ENCODE measurements around the gene TEX29.

Gene TEX29

GRCh38 chr13:111367340-111367739 lies 46.9 kb downstream of the TEX29 start:
- TF ChIP-seq CTCF (IDR thresholded peaks at IDR 0.05; ENCODE audit: poor library complexity, severe bottlenecking): no peak
- Histone ChIP-seq H3K27ac (ENCODE audit: poor library complexity, severe bottlenecking) (no peak overlapping the region), H3K4me3 (ENCODE audit: severe bottlenecking) (no peak overlapping the region), H3K27me3 (ENCODE audit: insufficient read depth, poor library complexity, severe bottlenecking) (no peaks in the 10 kb centered on the region), H3K4me1 (ENCODE audit: insufficient read depth, poor library complexity, severe bottlenecking) (no peaks in the 10 kb centered on the region), H3K36me3 (ENCODE audit: low read depth) (no peaks in the 10 kb centered on the region), H3K9me3 (ENCODE audit: severe bottlenecking) (no peaks in the 10 kb centered on the region)
- ATAC-seq (ENCODE audit: low read depth) (no peak), DNase-seq (ENCODE audit: low spot score) (no peak)

DNA sequence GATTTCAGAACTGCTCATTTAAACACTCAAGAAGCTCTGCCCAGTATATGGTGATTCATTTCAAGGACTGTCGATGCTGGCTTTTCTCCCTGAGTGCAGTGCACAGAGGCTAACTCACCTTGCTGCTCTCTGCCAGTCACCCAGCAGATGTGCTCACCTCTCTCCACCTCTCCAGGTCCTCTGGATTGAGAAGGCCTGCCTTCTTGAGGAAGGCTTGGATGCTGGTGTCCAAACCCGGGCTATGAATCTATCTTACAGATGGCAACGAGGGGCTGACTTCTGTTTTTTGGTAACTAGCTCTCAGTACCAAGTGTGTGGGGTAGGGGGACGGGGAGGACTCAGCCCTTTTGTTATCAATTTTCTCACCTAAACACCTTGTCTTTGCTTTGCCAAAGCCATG lies 47.6 kb downstream of the TEX29 start:
- Histone ChIP-seq H3K36me3 (ENCODE audit: low read depth) (no peaks in the 10 kb centered on the region), H3K27ac (ENCODE audit: poor library complexity, severe bottlenecking) (no peak overlapping the region), H3K27me3 (ENCODE audit: insufficient read depth, poor library complexity, severe bottlenecking) (no peaks in the 10 kb centered on the region), H3K4me1 (ENCODE audit: insufficient read depth, poor library complexity, severe bottlenecking) (no peaks in the 10 kb centered on the region), H3K4me3 (ENCODE audit: severe bottlenecking) (no peak overlapping the region), H3K9me3 (ENCODE audit: severe bottlenecking) (no peaks in the 10 kb centered on the region)
- TF ChIP-seq CTCF (IDR thresholded peaks at IDR 0.05; ENCODE audit: poor library complexity, severe bottlenecking): no peak
- DNase-seq (ENCODE audit: low spot score) (no peak), ATAC-seq (ENCODE audit: low read depth) (no peak)

DNA sequence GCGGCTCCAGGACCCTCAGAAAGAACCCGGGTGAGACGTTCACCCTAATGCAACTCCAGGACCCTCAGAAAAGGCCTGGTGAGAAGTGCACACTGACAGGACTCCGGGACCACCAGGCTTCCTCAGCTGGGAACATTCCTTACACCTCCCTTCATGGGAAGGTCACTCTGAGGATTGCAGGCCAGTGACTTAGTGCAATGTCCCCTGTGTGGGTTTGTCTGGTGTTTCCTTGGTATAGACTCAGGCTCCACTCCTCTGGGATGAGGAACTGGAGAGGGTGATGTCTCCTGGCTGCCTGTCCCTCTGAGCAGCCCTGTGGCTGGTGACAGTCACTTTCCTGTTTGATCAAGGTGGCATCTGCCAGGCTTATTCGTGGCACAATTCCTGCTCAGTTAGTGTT lies 49.7 kb downstream of the TEX29 start:
- Histone ChIP-seq H3K27me3 (ENCODE audit: insufficient read depth, poor library complexity, severe bottlenecking) (peaks cover 6% of the 10 kb centered on the region), H3K4me1 (ENCODE audit: insufficient read depth, poor library complexity, severe bottlenecking) (no peaks in the 10 kb centered on the region), H3K4me3 (ENCODE audit: severe bottlenecking) (no peak overlapping the region), H3K36me3 (ENCODE audit: low read depth) (no peaks in the 10 kb centered on the region), H3K27ac (ENCODE audit: poor library complexity, severe bottlenecking) (no peak overlapping the region), H3K9me3 (ENCODE audit: severe bottlenecking) (no peaks in the 10 kb centered on the region)
- DNase-seq (ENCODE audit: low spot score) (no peak), ATAC-seq (ENCODE audit: low read depth) (no peak)
- no peak for TF ChIP-seq CTCF (IDR thresholded peaks at IDR 0.05; ENCODE audit: poor library complexity, severe bottlenecking)

GRCh38 chr13:111370570-111371535 lies 50.4 kb downstream of the TEX29 start:
- no peak overlapping the region for H3K4me3 ChIP-seq (ENCODE audit: severe bottlenecking)
- H3K36me3 ChIP-seq (ENCODE audit: low read depth): no peaks in the 10 kb centered on the region
- TF ChIP-seq CTCF (IDR thresholded peaks at IDR 0.05; ENCODE audit: poor library complexity, severe bottlenecking): no peak
- ATAC-seq (ENCODE audit: low read depth) (no peak), DNase-seq (ENCODE audit: low spot score) (no peak)
- peaks cover 9% of the 10 kb centered on the region for H3K27me3 ChIP-seq (ENCODE audit: insufficient read depth, poor library complexity, severe bottlenecking)
- no peaks in the 10 kb centered on the region for H3K4me1 ChIP-seq (ENCODE audit: insufficient read depth, poor library complexity, severe bottlenecking)
- no peak overlapping the region for H3K27ac ChIP-seq (ENCODE audit: poor library complexity, severe bottlenecking)
- H3K9me3 ChIP-seq (ENCODE audit: severe bottlenecking): no peaks in the 10 kb centered on the region

DNA sequence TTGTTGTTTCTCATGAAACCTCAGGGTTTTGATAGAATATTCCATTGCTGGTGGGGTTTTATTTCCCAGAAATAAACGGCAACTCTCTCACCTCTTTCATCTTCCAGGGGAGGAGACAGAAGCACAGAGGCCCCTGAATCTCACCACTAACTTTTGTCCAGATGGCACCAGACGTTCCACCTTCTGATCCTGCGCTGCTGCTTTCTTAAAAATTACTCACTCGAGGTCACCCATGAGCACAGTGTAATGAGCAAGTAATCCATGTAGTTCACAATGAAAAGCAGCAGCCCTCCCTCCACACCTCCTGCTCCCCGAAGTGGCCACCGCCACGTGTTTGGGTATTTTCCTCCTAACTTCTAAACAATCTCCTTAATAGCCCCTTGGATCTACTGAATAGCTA lies 51.3 kb downstream of the TEX29 start:
- Histone ChIP-seq H3K27me3 (ENCODE audit: insufficient read depth, poor library complexity, severe bottlenecking) (peaks cover 15% of the 10 kb centered on the region), H3K9me3 (ENCODE audit: severe bottlenecking) (no peaks in the 10 kb centered on the region), H3K27ac (ENCODE audit: poor library complexity, severe bottlenecking) (no peak overlapping the region), H3K36me3 (ENCODE audit: low read depth) (no peaks in the 10 kb centered on the region), H3K4me1 (ENCODE audit: insufficient read depth, poor library complexity, severe bottlenecking) (no peaks in the 10 kb centered on the region), H3K4me3 (ENCODE audit: severe bottlenecking) (no peak overlapping the region)
- no peak for TF ChIP-seq CTCF (IDR thresholded peaks at IDR 0.05; ENCODE audit: poor library complexity, severe bottlenecking)
- DNase-seq (ENCODE audit: low spot score) (no peak), ATAC-seq (ENCODE audit: low read depth) (no peak)
